ENCODE results near the gene AUTS2.

The AUTS2 gene

DNA sequence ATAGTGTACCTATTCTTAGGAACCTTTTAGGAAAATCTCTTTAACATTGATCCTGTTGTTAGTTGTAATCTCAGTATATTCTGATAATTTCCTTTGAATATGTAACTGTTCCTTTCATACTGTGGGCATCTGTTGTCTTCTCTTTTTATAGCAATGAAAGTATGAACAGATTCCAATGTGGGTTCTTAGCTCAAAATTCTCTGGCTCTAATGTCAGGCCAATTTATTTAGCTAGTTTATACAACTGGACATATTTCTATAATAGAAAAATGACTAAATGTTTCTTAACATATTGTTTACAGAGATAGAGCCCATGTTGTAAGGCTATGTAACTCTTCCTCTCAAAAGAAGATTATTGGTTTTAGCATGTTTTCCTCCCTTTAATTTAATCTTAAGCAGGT lies 363.2 kb downstream of the AUTS2 start:
- no peaks in the 10 kb centered on the region for H3K9me3 Mint-ChIP-seq
- H3K36me3 Mint-ChIP-seq (ENCODE audit: low read depth) = no peaks in the 10 kb centered on the region
- peaks cover 7% of the 10 kb centered on the region for H3K4me1 Mint-ChIP-seq
- no peak overlapping the region for H3K4me3 Mint-ChIP-seq
- DNase-seq (no peak), ATAC-seq (no peak)
- no peak overlapping the region for H3K27ac Mint-ChIP-seq
- no peaks in the 10 kb centered on the region for H3K27me3 Mint-ChIP-seq

DNA sequence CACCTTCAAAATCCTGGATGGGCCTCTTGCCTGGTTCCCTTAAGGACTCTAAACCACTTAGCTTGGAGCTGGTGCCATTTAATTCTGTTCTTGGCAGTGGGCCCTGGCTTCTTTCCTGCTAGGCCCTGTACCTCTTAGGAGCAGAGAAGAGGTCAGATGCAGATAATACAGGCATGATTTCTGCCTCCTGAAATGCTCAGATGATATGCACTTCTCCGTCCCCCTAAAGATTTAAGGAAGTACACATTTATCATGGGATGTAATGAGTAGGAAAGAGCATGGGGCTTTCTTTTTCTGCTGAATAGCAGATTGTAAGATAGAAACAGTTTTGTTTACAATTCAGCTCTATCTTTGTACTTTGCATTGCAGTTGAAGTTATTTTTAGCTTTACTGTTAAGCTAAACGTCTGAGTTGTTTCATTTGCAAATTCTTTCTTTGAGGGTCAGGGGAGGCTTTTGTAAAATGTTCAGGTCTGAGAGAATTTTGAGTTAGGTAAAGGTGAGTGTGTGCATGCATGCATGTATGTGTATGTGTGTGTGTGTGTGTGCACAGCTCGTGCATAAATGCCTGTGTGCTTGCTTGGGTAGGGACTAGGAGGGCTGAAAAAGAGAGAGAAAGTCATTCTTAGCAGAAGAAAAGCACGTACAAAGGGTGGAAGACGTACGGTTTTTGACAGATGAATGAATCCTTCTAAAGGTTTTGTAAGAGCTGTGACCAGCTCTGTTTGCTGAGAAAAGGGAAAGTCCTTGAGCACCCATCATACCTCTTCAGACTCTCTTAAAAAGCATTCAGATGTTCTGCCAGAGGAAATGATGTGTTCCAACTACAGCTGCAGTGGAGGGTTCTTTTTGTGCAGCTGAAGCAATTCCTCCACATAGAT lies 364.2 kb downstream of the AUTS2 start:
- no peak for DNase-seq
- Mint-ChIP-seq H3K4me1 (peaks cover 7% of the 10 kb centered on the region), H3K4me3 (no peak overlapping the region), H3K9me3 (no peaks in the 10 kb centered on the region), H3K36me3 (ENCODE audit: low read depth) (no peaks in the 10 kb centered on the region), H3K27me3 (no peaks in the 10 kb centered on the region), H3K27ac (no peak overlapping the region)
- ATAC-seq = no peak

DNA sequence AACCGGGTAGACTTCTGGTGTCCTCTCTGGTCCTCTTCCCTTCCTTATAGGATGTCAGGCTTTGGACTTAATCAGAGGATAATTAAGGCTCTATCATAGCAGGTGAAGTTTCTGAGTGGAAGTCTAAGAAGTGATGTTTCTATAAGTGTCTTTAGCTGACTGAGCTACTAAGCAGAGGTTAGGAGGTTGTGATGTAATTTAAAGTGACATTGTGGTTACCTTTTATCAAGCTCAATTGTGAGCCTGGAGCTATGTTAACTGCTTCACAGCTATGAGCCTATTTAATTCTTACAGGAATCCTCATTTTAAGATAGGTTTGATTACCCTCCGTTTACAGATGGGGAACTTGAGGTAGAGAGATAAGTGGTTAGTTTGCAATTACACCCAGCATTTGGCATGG lies 365.1 kb downstream of the AUTS2 start:
- H3K4me3 Mint-ChIP-seq = no peak overlapping the region
- DNase-seq (no peak), ATAC-seq (no peak)
- H3K9me3 Mint-ChIP-seq = no peaks in the 10 kb centered on the region
- H3K4me1 Mint-ChIP-seq = peaks cover 7% of the 10 kb centered on the region
- H3K36me3 Mint-ChIP-seq (ENCODE audit: low read depth) = no peaks in the 10 kb centered on the region
- H3K27ac Mint-ChIP-seq = no peak overlapping the region
- H3K27me3 Mint-ChIP-seq = no peaks in the 10 kb centered on the region

DNA sequence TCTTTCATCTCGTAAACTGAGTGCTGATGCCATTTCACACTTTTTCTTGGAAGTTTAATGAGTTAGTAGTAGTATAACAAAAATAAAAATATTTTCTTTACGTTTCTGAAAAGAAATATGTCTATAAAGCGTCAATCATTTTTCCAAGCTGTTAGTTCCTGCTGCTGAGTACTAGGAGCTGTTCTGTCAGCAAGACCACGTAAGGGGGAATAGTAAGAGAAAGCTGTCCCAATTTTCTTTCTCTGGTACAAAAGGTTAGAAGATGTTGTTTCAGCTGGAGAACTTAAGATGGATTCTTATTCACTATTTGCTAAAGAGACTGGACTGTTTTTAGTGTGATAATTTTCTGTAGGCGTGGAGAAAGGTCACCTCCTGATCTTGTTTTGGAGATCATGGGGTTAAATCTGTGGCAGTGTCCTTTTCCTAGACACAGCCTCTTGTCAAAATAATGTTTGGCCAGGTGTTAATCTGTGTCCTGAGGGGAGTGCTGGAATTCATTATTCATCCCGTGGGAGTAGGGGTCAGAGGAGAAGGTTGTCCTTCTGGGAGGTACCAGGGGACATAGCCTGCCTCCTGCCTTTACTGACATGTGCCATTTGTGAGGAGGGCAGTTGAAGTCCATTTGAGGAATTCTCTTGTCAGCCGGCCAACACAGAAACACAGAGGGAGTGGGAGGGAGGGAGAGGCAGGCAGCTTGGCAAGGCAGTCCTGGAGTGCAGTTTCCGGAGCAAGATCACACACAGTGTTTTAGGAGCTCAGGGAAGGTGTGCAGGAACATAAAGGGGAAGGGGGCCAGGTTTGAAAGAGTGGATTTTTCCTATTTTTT lies 368.7 kb downstream of the AUTS2 start:
- peaks cover 7% of the 10 kb centered on the region for H3K4me1 Mint-ChIP-seq

GRCh38 chr7:69967689-69968450 lies 369.6 kb downstream of the AUTS2 start:
- DNase-seq = no peak
- Mint-ChIP-seq H3K9me3 (no peaks in the 10 kb centered on the region), H3K4me1 (peaks cover under 1% of the 10 kb centered on the region)

More for the DNA sequence above, 368.7 kb downstream of the AUTS2 start:
- ATAC-seq = no peak
- DNase-seq = no peak
- Mint-ChIP-seq H3K27ac (no peak overlapping the region), H3K9me3 (no peaks in the 10 kb centered on the region), H3K36me3 (ENCODE audit: low read depth) (no peaks in the 10 kb centered on the region), H3K4me3 (no peak overlapping the region), H3K27me3 (no peaks in the 10 kb centered on the region)

DNA sequence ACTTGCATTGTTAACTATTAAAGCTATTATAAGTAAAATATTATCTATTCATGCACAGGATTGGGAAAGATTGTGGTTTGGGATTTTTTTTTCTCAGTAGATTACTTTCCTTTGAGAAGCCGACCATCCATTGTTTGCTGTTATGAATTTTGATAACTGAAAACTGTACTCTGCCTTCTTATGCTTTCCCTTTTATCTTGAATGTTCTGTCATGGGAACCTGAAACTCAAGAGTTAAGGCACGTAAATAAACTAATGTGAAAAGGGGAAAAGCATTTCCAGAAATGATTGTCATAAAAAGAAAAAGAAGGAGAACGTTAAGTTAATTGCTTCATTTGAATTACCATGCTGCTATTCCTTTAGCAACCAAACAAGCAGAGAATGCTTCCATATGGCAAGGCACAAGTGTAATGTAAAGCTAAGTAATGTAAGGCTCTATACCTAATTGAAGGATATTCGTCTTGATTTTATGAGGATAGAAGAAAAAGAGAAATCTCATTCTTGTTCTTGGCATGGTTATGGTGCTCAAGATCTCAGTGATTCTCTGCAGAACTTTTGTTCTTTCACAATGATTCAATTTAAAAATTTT lies 370.8 kb downstream of the AUTS2 start:
- no peak overlapping the region for H3K27ac Mint-ChIP-seq
- no peak for ATAC-seq
- no peaks in the 10 kb centered on the region for H3K27me3 Mint-ChIP-seq
- H3K4me1 Mint-ChIP-seq = no peaks in the 10 kb centered on the region
- H3K9me3 Mint-ChIP-seq = no peaks in the 10 kb centered on the region
- no peak overlapping the region for H3K4me3 Mint-ChIP-seq
- DNase-seq = no peak
- no peaks in the 10 kb centered on the region for H3K36me3 Mint-ChIP-seq (ENCODE audit: low read depth)

More at GRCh38 chr7:69967689-69968450, 369.6 kb downstream of the AUTS2 start:
- Mint-ChIP-seq H3K27me3 (no peaks in the 10 kb centered on the region), H3K27ac (no peak overlapping the region), H3K4me3 (no peak overlapping the region), H3K36me3 (ENCODE audit: low read depth) (no peaks in the 10 kb centered on the region)
- no peak for ATAC-seq

DNA sequence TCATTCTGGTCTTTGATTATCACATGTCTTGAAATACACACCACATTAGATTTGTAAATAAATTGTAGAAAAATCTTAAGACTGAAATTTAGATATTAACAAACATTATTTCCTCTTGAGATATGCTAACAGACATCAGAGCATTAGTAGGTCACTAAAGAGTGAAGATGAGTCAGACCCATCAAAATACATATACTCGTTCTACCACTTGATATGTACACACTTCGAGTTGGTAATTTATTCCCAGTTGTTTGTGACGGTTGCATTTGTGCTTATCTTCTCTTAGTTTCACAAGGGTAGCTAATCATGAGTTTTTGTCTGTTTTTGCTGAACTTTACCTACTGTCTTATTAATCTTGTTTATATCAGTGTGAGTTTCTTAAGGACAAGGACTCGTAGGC lies 383.4 kb downstream of the AUTS2 start:
- DNase-seq = no peak
- Mint-ChIP-seq H3K27me3 (no peaks in the 10 kb centered on the region), H3K36me3 (ENCODE audit: low read depth) (peaks cover 2% of the 10 kb centered on the region), H3K4me1 (no peaks in the 10 kb centered on the region), H3K4me3 (no peak overlapping the region), H3K27ac (no peak overlapping the region), H3K9me3 (peaks cover 11% of the 10 kb centered on the region)
- ATAC-seq = no peak

GRCh38 chr7:69982197-69982596 lies 383.9 kb downstream of the AUTS2 start:
- H3K27ac Mint-ChIP-seq = no peak overlapping the region
- H3K9me3 Mint-ChIP-seq = peaks cover 7% of the 10 kb centered on the region
- no peaks in the 10 kb centered on the region for H3K27me3 Mint-ChIP-seq
- no peak for DNase-seq
- no peak overlapping the region for H3K4me3 Mint-ChIP-seq
- ATAC-seq = no peak
- H3K4me1 Mint-ChIP-seq = no peaks in the 10 kb centered on the region
- H3K36me3 Mint-ChIP-seq (ENCODE audit: low read depth) = no peaks in the 10 kb centered on the region

DNA sequence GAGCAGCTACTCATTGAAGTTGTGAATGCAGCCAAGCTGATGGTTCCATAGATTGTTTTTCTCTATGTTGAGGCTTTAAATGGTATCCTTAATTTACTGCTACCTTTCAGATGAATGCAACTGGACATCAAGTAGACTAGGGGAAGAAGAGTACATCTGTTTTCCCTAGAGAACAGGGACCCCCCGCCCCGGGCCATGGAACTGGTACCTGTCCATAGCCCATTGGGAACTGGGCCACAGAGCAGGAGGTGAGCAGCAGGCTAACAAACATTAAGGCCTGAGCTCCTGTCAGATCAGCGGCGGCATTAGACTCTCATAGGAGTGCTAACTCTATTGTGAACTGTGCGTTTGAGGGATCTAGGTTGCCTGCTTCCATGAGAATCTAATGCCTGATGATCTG lies 391.3 kb downstream of the AUTS2 start:
- Mint-ChIP-seq H3K9me3 (no peaks in the 10 kb centered on the region), H3K27ac (no peak overlapping the region), H3K4me1 (no peaks in the 10 kb centered on the region), H3K27me3 (no peaks in the 10 kb centered on the region), H3K4me3 (no peak overlapping the region), H3K36me3 (ENCODE audit: low read depth) (no peaks in the 10 kb centered on the region)
- DNase-seq (no peak), ATAC-seq (no peak)

GRCh38 chr7:69992938-69993337 lies 394.7 kb downstream of the AUTS2 start:
- Mint-ChIP-seq H3K4me3 (no peak overlapping the region), H3K27me3 (no peaks in the 10 kb centered on the region), H3K9me3 (no peaks in the 10 kb centered on the region), H3K4me1 (no peaks in the 10 kb centered on the region), H3K36me3 (ENCODE audit: low read depth) (no peaks in the 10 kb centered on the region), H3K27ac (no peak overlapping the region)
- DNase-seq = no peak
- no peak for ATAC-seq

DNA sequence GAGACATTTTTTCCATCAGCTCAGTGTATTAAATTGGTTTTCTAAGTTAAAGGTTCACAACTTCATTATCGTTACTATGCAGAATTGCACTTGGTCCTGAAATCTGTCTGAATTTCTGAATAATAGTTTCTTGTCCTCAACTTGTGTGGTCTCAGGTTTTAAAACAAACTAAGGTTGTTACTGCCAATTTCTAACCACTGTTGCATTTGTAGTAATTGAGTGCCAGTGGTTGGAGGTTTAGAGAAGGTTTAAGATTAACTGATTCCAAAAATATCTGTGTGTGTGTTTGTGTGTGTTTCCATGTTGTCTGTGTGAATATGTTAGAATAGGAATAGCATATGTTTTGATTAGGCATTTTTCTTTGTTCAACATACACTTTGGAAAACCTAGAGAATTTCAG lies 395.9 kb downstream of the AUTS2 start:
- H3K9me3 Mint-ChIP-seq = no peaks in the 10 kb centered on the region
- no peak overlapping the region for H3K27ac Mint-ChIP-seq
- H3K4me3 Mint-ChIP-seq = no peak overlapping the region
- no peaks in the 10 kb centered on the region for H3K36me3 Mint-ChIP-seq (ENCODE audit: low read depth)
- DNase-seq = no peak
- H3K27me3 Mint-ChIP-seq = no peaks in the 10 kb centered on the region
- no peak for ATAC-seq
- H3K4me1 Mint-ChIP-seq = no peaks in the 10 kb centered on the region

DNA sequence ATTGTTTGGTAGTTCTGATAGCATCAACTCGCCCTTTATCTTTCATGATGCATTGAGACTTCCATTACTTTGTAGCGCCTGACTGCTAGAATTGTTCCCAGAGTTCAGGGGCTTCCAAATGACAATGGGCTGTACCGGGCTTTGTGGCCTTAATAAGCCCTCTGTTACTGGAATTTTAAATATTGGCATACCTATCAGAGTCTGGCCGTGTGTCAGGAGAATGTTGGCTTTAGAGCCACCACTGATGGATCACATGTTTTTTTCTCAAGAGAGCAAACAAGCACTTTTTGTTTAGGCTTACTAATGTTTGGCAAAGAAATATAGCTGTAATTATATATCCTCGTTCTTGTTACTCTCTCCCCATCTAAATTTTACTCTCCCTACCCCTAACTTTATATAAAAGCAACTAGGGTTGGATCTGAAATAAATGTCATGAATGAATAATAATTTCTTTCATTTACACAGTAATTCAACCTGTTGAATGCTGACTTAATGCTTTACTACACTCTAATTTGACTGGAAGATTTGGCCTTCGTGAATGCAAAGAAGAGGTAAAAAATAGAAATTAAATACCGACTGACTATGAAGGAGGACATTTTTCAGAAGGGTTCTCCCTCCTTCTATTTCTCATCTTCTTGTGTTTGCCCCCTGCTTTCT lies 396.7 kb downstream of the AUTS2 start:
- Mint-ChIP-seq H3K36me3 (ENCODE audit: low read depth) (no peaks in the 10 kb centered on the region), H3K4me3 (no peak overlapping the region), H3K9me3 (no peaks in the 10 kb centered on the region), H3K27ac (no peak overlapping the region), H3K4me1 (no peaks in the 10 kb centered on the region), H3K27me3 (no peaks in the 10 kb centered on the region)
- DNase-seq (no peak), ATAC-seq (no peak)

- H3K4me1 Mint-ChIP-seq = no peaks in the 10 kb centered on the region
- H3K27me3 Mint-ChIP-seq = no peaks in the 10 kb centered on the region
- ATAC-seq = no peak
Observed at GRCh38 chr7:69996121-69996520, 397.8 kb downstream of the AUTS2 start.

More at GRCh38 chr7:69996121-69996520, 397.8 kb downstream of the AUTS2 start:
- no peaks in the 10 kb centered on the region for H3K9me3 Mint-ChIP-seq
- no peak for DNase-seq
- no peak overlapping the region for H3K4me3 Mint-ChIP-seq
- no peaks in the 10 kb centered on the region for H3K36me3 Mint-ChIP-seq (ENCODE audit: low read depth)
- no peak overlapping the region for H3K27ac Mint-ChIP-seq
